Right cardiac atrium (tissue), 5 donors: ENCODE results near the gene PTPRN2. TPM values are rescaled to one million over a fixed set of nuclear protein-coding genes. Genes with fewer than 3 reads are reported as not detected.

Source experiments
- ATAC-seq, 2 donors: fragments of 200-7000 bp; cut with Tn5 transposase; one replicate each; pipeline versions ENCODE4 v1.8.0 to v1.9.1; 2020; ENCODE audit warnings: moderate library complexity in 2 of 2, mild to moderate bottlenecking in 1 of 2
- DNase-seq, 3 donors: peaks; one replicate each; pipeline ENCODE4 v3.0.0-alpha.2; 2020
- H3K27ac ChIP-seq: one replicate; pipeline ENCODE4 v1.5.1; 2013; ENCODE audit warnings: mild to moderate bottlenecking, low read length, control low read depth, moderate library complexity
- H3K27me3 ChIP-seq: one replicate; pipeline ENCODE4 v1.6.1; 2013; ENCODE audit not compliant: control insufficient read depth, insufficient read depth
- H3K4me1 ChIP-seq: one replicate; pipeline ENCODE4 v1.6.1; 2013; ENCODE audit warnings: low read length; ENCODE audit not compliant: control insufficient read depth, insufficient read depth
- H3K4me3 ChIP-seq: one replicate; pipeline ENCODE4 v1.5.1; 2013; ENCODE audit warnings: low read length, control low read depth
- H3K9me3 ChIP-seq: one replicate; pipeline ENCODE4 v1.6.1; 2013; ENCODE audit warnings: low read length; ENCODE audit not compliant: control insufficient read depth
- WGBS: extraction: QIAGEN DNeasy Blood & Tissue Kit; methylation state at CpG from one replicate; pipeline ENCODE4 v1.1.7; 2013; 5-methylcytosine and 5-hydroxymethylcytosine counted together
- intact Hi-C, 4 donors: fragments of 100-400 bp; cut with DNase I; formaldehyde crosslinking; loops; one replicate each; pipeline versions ENCODE4 v1.11.0 to v1.14.0; 2022 to 2023
- polyA plus RNA-seq: library from polyadenylated mRNA; stranded (reverse); fragments of 200-250 nt; gene quantifications from one replicate; pipeline ENCODE4 v1.2.3, GENCODE V29; 2013
- total RNA-seq, 4 donors: library from RNA; stranded (reverse); fragmentation: NEBNext Ultra II Directional; extraction: Animal tissue kit (Norgen Biotek cat#: 25700); gene quantifications; one replicate each; pipeline ENCODE4 v1.2.1, GENCODE V29; 2021
- donor health status: healthy with polysubstance abuse.
- donor health status: DM: no; HTN: yes; CAD: no.
- donor health status: DM: no; HTN: no; CAD: no.
- donor health status: DM: no; HTN: yes; CAD: no; lungs with severe emphysema.
- donor health status: DM: yes; HTN: yes; CAD: no.

The PTPRN2 gene
- total and polyA plus RNA-seq, 5 donors: 1.5 to 3.9 (median 1.9) TPM

DNA sequence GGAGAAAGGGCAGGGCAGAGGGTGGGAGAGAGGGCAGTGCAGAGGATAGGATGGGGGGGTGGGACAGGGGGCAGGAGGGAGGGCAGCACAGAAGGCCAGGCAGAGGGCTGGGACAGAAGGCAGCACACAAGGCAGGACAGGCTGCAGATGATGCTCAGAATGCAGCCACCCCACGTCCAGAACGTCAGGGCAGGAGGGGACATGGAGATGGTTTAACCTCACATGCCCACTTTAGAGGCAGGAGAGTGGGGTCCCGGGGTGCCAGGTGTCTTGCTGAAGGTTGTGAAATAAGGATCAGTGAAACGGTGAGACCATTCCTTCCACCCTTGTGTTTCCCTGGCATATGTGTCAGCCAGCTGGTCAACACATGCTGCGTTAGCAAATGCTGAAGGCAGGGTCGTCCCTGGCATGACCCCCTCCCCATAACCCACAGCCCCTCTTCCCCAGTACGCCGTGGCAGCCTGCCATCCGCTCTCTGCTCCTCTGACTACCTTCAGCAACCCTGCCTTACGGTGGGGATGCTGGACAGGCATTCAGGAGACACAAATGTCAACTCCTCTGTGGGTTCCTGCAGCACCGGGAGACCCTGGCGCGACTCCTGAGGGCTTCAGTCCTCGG, 658.7 kb downstream of the PTPRN2 start:
- H3K27me3 ChIP-seq: no peaks in the 10 kb centered on the region
- no peaks in the 10 kb centered on the region for H3K4me1 ChIP-seq
- H3K27ac ChIP-seq: no peak overlapping the region
- intact Hi-C loops: no loop called here
- 73% methylated on average over 14 of the region's 14 CpGs for WGBS
- ATAC-seq: no peak
- DNase-seq: peak in 1 of 3 donors; percentile 44
- H3K9me3 ChIP-seq: no peaks in the 10 kb centered on the region
- H3K4me3 ChIP-seq: no peak overlapping the region

DNA sequence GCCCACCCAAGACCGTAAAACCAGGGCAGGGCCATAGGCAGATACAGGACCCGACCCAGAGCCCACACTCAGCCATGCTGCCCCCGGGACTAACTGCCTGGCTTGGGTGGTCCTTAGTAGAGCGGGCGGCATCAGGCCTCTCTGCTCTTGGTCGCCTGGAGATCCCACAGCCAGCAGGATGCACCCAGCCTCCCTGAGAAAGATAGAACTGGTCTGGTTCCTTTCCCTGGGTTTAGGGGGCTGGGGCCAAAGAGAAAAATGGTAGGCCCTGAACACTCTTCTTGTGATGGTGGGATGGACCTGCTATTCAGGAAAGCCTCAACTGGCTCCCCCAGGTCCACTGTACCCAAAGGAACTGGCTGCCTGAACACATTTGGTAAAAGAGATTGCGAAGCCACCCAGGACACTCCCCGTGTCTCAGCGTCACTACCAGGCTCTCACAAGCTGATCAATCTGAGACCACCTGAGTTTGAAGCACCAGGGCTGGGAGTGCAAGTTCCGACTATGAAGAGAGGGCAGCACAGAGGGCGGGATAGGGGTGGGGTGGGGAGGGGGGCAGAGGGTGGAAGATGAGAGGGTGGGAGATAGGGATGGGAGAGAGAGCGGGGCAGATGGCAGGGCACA, 659.3 kb downstream of the PTPRN2 start:
- 85% methylated on average over 12 of the region's 12 CpGs for WGBS
- intact Hi-C loops: no loop called here
- no peak overlapping the region for H3K4me3 ChIP-seq
- no peak overlapping the region for H3K27ac ChIP-seq
- H3K27me3 ChIP-seq: no peaks in the 10 kb centered on the region
- no peak for ATAC-seq
- no peak for DNase-seq
- no peaks in the 10 kb centered on the region for H3K9me3 ChIP-seq
- H3K4me1 ChIP-seq: no peaks in the 10 kb centered on the region

DNA sequence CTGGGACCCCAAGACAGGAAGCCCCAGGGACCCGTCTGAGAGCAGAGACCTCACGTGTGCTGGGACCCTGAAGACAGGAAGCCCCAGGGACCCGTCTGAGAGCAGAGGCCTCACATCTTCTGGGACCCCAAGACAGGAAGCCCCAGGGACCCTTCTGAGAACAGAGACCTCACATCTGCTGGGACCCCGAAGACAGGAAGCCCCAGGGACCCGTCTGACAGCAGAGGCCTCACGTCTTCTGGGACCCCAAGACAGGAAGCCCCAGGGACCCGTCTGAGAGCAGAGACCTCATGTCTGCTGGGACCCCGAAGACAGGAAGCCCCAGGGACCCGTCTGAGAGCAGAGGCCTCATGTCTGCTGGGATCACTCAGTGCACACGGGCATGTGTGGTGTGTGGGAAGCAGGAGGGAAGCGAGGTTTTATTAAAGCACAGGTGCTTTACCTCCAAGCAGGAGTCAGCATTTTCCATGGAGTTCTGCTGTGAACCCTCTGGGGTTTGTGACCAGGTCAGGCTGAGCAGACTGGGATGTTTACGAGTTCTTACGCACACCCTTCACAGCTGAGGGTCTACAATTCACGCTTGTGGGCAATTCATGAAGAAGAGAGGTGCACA, 660.2 kb downstream of the PTPRN2 start:
- no peak for DNase-seq

DNA sequence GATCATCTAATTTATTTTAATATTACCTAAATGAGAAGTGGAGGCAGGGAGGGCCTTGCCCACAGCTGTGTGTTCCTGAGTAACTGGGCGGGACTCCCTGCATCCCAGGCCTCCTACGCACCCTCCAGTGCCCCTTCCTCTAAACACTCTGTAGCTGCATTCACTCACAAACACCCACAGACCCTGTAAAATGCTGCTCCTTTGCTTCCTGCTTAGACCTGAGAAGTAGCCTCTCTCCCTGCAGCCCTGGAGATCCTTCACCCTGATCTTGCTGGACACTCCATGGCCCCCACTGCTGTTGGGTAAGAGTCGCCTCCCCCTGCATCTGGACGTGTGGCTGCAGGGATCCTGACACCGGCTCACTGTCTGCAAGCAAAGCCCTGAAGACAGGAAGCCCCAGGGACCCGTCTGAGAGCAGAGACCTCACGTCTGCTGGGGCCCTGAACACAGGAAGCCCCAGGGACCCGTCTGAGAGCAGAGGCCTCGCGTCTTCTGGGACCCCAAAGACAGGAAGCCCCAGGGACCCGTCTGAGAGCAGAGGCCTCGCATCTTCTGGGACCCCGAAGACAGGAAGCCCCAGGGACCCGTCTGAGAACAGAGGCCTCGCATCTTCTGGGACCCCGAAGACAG, 661.0 kb downstream of the PTPRN2 start:
- H3K27ac ChIP-seq: no peak overlapping the region
- no peaks in the 10 kb centered on the region for H3K9me3 ChIP-seq
- DNase-seq: no peak
- H3K4me1 ChIP-seq: no peaks in the 10 kb centered on the region
- intact Hi-C loops: no loop called here
- 55% methylated on average over 16 of the region's 16 CpGs for WGBS
- no peak for ATAC-seq
- H3K27me3 ChIP-seq: no peaks in the 10 kb centered on the region
- H3K4me3 ChIP-seq: no peak overlapping the region

More for the DNA sequence above, 660.2 kb downstream of the PTPRN2 start:
- ATAC-seq: no peak
- Histone ChIP-seq H3K27ac (no peak overlapping the region), H3K9me3 (no peaks in the 10 kb centered on the region), H3K27me3 (no peaks in the 10 kb centered on the region), H3K4me3 (no peak overlapping the region), H3K4me1 (no peaks in the 10 kb centered on the region)
- intact Hi-C loops: no loop called here
- 53% methylated on average over 14 of the region's 14 CpGs for WGBS

DNA sequence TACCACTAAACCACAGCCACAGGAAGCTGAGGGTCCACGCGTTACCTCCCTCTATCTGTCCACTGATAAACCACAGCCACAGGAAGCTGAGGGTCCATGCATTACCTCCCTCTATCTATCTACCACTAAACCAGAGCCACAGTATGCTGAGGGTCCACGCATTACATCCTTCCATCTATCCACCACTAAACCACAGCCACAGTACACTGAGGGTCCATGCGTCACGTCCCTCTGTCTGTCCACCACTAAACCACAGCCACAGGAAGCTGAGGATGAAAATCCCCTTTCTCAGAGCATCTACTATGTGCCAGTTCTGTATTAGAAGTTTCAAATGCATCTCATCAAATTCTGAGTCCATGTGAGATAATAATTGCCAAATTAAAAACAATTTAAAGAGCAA, 661.5 kb downstream of the PTPRN2 start:
- intact Hi-C loops: no loop called here
- DNase-seq (no peak), ATAC-seq (no peak)
- Histone ChIP-seq H3K9me3 (no peaks in the 10 kb centered on the region), H3K4me1 (no peaks in the 10 kb centered on the region), H3K27ac (no peak overlapping the region), H3K4me3 (no peak overlapping the region), H3K27me3 (no peaks in the 10 kb centered on the region)
- WGBS: 42% methylated on average over 5 of the region's 5 CpGs

DNA sequence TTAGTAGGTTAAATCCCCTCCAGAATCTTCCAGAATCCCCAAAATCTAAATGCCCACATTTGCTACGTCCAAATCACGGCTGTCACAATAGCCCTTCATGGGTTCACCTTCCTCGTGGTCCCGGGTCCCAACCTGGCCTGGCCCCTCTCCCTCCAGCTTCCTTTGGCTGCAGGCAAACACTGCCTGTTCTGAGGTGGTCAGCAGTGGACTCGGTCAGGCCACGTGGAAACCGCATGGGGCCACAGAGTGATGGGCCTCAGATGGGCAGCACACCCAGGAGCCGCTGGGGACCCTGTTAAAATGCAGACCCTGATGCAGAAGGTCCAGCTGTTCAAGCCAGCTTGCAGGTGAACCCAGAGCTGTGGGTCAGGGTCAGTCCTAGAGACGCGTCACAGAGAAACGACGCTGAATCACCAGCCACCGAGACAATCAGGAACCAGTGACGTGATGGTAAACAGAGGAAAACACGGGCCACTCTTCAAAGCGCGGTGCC, 662.2 kb downstream of the PTPRN2 start:
- Histone ChIP-seq H3K27me3 (no peaks in the 10 kb centered on the region), H3K9me3 (no peaks in the 10 kb centered on the region), H3K4me1 (no peaks in the 10 kb centered on the region), H3K27ac (no peak overlapping the region), H3K4me3 (no peak overlapping the region)
- 82% methylated on average over 17 of the region's 17 CpGs for WGBS
- intact Hi-C loops: no loop called here
- DNase-seq (no peak), ATAC-seq (no peak)

DNA sequence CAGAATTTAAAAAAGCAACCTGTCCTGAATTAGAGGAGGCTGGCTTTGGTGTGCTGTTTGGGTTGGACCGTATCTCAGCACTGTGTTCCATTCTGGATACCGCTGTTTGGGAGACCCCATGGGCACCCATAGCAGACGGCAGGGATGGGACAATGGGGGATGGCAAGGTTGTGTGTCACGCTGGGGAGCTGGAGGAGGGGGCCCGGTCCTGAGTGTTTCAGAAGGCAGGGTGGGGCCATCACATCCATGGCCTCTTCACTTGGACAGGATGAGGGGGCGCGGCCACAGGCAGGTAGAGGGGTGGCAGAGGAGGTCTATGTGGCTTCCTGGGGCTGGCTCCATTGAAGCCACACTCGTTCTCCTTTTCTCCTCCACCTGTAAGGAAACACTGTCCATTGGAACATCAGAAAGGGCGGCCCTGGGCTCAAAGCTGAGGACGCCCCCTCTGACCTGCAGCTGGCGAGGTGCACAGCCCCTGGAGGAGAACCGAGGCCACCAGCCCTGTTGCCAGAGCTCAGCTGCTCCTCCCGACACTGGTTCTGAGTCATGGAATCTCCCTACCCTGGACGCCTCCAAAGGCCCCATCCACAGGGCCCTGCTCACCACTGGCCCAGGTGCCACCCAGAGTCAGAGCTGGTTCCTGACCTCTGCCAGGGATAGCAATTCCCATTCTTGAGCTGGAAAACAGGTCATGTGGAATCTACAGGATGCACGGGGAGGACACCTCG, 663.6 kb downstream of the PTPRN2 start:
- ATAC-seq (no peak), DNase-seq (no peak)
- Histone ChIP-seq H3K27me3 (no peaks in the 10 kb centered on the region), H3K27ac (no peak overlapping the region), H3K9me3 (no peaks in the 10 kb centered on the region), H3K4me3 (no peak overlapping the region), H3K4me1 (no peaks in the 10 kb centered on the region)
- intact Hi-C loops: no loop called here
- WGBS: 85% methylated on average over 16 of the region's 16 CpGs

DNA sequence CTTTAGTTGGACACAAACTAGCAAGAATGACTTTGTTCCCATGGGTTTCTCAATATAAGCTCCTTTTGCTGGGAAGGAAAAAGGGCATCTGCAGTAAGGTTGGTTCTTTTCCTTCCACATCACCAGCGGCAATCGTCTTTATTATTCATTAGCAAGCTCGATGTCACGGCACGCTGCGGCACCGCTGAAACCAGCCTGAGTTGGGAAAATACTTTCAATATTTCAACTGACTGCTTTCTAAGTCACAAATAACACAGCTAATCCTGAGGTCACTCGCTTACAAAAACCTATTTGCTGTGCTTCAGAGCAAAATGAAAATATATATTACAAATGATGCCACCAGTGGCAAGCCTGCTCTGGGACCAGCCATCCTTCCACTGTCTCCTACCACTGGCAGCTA, 665.0 kb downstream of the PTPRN2 start:
- no peaks in the 10 kb centered on the region for H3K9me3 ChIP-seq
- H3K4me1 ChIP-seq: no peaks in the 10 kb centered on the region
- DNase-seq (no peak), ATAC-seq (no peak)
- 91% methylated on average over 8 of the region's 8 CpGs for WGBS
- H3K4me3 ChIP-seq: no peak overlapping the region
- H3K27me3 ChIP-seq: no peaks in the 10 kb centered on the region
- H3K27ac ChIP-seq: no peak overlapping the region
- intact Hi-C loops: no loop called here

DNA sequence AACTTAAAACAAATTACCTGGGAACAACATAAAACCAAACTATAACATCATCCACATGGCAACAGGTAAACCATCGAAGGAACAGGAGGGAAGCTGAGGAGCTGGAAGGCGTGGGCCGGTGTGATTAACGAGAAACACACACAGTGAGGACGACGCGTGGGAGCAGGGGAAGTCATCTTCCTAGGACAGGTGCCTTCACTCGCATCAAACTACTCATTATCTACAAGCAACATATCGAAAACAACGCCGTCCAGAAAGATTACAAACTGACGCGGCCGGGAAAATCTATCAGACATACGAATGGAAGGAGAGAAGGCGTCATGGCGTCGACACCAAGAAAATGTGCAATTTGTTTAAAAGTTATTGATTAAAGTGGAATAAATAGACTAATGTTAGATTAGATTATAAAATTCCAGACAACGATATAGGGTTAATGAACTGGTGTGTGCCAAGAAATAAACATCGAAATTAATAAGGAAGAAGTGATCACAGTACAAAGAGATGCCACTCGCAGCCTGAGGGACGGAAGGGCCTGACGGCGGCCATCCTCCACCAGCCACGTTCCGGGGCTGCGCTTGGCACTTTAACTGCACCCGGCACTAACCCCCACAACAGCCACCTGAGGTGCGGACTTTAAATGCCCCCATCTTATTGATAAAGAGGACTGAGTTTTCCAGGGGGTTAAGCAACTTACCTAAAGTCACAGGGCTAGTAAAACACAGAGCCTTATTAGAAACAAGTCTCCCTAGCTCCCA, 669.1 kb downstream of the PTPRN2 start:
- no peaks in the 10 kb centered on the region for H3K4me1 ChIP-seq
- DNase-seq: no peak
- no peak overlapping the region for H3K4me3 ChIP-seq
- no peak overlapping the region for H3K27ac ChIP-seq
- 84% methylated on average over 29 of the region's 29 CpGs for WGBS
- H3K27me3 ChIP-seq: no peaks in the 10 kb centered on the region
- no peak for ATAC-seq
- no peaks in the 10 kb centered on the region for H3K9me3 ChIP-seq
- intact Hi-C loops: no loop called here

DNA sequence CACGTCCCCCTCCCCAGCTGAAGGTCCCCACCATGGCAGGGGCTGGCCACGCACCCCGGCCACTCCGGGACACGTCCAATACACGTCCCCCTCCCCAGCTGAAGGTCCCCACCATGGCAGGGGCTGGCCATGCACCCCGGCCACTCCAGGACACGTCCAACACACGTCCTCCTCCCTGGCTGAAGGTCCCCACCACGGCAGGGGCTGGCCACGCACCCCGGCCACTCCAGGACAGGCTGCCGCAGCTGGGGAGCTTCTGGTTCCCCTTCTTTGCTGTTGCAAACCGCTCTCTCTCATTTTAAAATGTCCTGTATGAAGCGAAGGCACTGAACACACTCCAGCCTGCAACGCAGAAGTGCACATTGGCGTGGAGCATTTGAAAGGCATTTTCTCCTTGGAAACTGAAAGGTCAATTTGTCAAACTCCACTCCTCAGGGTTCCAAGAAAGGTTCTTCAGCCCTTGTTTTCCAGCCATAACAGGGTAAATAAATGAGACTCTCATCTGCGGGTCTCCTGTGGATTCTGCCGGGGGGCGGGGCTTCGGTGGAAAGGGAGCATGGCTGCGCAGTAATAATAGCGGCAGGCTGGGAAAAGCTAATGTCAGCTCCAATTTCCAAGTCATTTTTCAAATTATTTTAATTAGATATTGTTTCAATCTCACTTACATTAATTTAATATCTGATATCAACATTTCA, 670.5 kb downstream of the PTPRN2 start:
- intact Hi-C loops: no loop called here
- WGBS: 89% methylated on average over 23 of the region's 23 CpGs
- ATAC-seq (no peak), DNase-seq (no peak)
- Histone ChIP-seq H3K27ac (no peak overlapping the region), H3K4me1 (no peaks in the 10 kb centered on the region), H3K27me3 (no peaks in the 10 kb centered on the region), H3K4me3 (no peak overlapping the region), H3K9me3 (no peaks in the 10 kb centered on the region)
